SK-N-SH (cell line): ENCODE measurements around the gene ADD3. TPM values are rescaled to one million over a fixed set of nuclear protein-coding genes. Genes with fewer than 3 reads are reported as not detected.

Source experiments
- CTCF ChIA-PET: fragments of 300-600, 350-600 bp; formaldehyde crosslinking; extraction: SDS; loops from one replicate; lab custom pipeline; 2021; lab: Yijun Ruan, JAX
- POLR2A ChIA-PET: fragments of 350-600 bp; sonication (Branson Sonifier 250); formaldehyde crosslinking; extraction: SDS; loops from one replicate; lab custom pipeline; 2020; ENCODE audit warnings: antibody characterized with exemption, inconsistent platforms; lab: Yijun Ruan, JAX
- DNase-seq: peaks from one replicate; pipeline ENCODE4 v3.0.0; 2012
- H2AFZ ChIP-seq: fragments of 200-600 bp; sonication (generic); 2 replicates; pipeline ENCODE4 v1.8.1; 2016; ENCODE audit warnings: antibody characterized with exemption, mild to moderate bottlenecking, low read depth
- H3F3A ChIP-seq: fragments of 200-600 bp; sonication (generic); replicated peaks from 2 replicates; pipeline ENCODE3; 2016; ENCODE audit warnings: antibody characterized with exemption, mild to moderate bottlenecking; ENCODE audit not compliant: insufficient read depth
- H3K27ac ChIP-seq, 2 experiments: fragments of 200-500 bp in 1 of 2; fragments of 200-600 bp in 1 of 2; sonication (Bioruptor generic) in 1 of 2; sonication (generic), shearing (Covaris generic) in 1 of 2; 2 replicates each; pipeline versions ENCODE4 v1.5.1 to v1.6.1; 2014 to 2016; ENCODE audit warnings: low read depth in 2 of 2, inconsistent platforms in 1 of 2, low read length in 1 of 2, mild to moderate bottlenecking in 1 of 2, mixed read lengths in 1 of 2
- H3K27me3 ChIP-seq: fragments of 200-600 bp; sonication (generic), shearing (Covaris generic); 2 replicates; pipeline ENCODE4 v1.6.1; 2016; ENCODE audit warnings: mixed run types; ENCODE audit not compliant: insufficient read depth
- H3K36me3 ChIP-seq, 2 experiments: fragments of 200-500 bp in 1 of 2; fragments of 200-600 bp in 1 of 2; sonication (Bioruptor generic) in 1 of 2; sonication (generic) in 1 of 2; replicated peaks in 1 of 2; 2 replicates each; pipeline versions ENCODE3 to v1.5.1; 2014 to 2016; ENCODE audit warnings: low read length in 1 of 2, mild to moderate bottlenecking in 1 of 2; ENCODE audit not compliant: insufficient read depth in 2 of 2, control insufficient read depth in 1 of 2
- H3K4me1 ChIP-seq, 2 experiments: fragments of 200-500 bp in 1 of 2; fragments of 200-600 bp in 1 of 2; sonication (Bioruptor generic) in 1 of 2; sonication (generic), shearing (Covaris generic) in 1 of 2; 2 replicates each; pipeline versions ENCODE4 v1.5.1 to v1.6.1; 2014 to 2016; ENCODE audit warnings: low read depth in 1 of 2, low read length in 1 of 2, mixed run types in 1 of 2; ENCODE audit not compliant: insufficient read depth in 2 of 2, control insufficient read depth in 1 of 2
- H3K4me2 ChIP-seq: fragments of 200-600 bp; sonication (generic), shearing (Covaris generic); 2 replicates; pipeline ENCODE4 v1.6.1; 2017; ENCODE audit warnings: mixed run types
- H3K4me3 ChIP-seq, 2 experiments: fragments of 200-500 bp in 1 of 2; fragments of 200-600 bp in 1 of 2; sonication (Bioruptor generic) in 1 of 2; sonication (generic), shearing (Covaris generic) in 1 of 2; 2 replicates each; pipeline versions ENCODE4 v1.5.1 to v1.8.1; 2014 to 2016; ENCODE audit warnings: low read depth in 2 of 2, inconsistent platforms in 1 of 2, low read length in 1 of 2, mild to moderate bottlenecking in 1 of 2, mixed read lengths in 1 of 2, moderate library complexity in 1 of 2
- H3K79me2 ChIP-seq: fragments of 200-600 bp; sonication (generic); 2 replicates; pipeline ENCODE4 v1.8.1; 2017; ENCODE audit warnings: mild to moderate bottlenecking; ENCODE audit not compliant: insufficient read depth
- H3K9ac ChIP-seq: fragments of 200-600 bp; sonication (generic); 2 replicates; pipeline ENCODE4 v1.6.1; 2017; ENCODE audit warnings: mixed run types
- H3K9me2 ChIP-seq: fragments of 200-600 bp; sonication (generic); 2 replicates; pipeline ENCODE4 v1.6.1; 2017; ENCODE audit warnings: mixed run types
- H3K9me3 ChIP-seq: fragments of 200-600 bp; sonication (generic); 2 replicates; pipeline ENCODE4 v1.6.1; 2017; ENCODE audit warnings: mixed run types, mild to moderate bottlenecking, moderate library complexity
- H4K20me1 ChIP-seq: fragments of 200-600 bp; sonication (generic); 2 replicates; pipeline ENCODE4 v1.6.1; 2017; ENCODE audit warnings: mild to moderate bottlenecking, mixed run types; ENCODE audit not compliant: insufficient read depth
- ELF1 ChIP-seq: IDR thresholded peaks from 2 replicates; pipeline ENCODE4 v1.4.0; 2012
- EP300 ChIP-seq, 2 experiments: IDR thresholded peaks; 2 replicates each; pipeline versions ENCODE4 v1.4.0 to v1.6.1; 2012; ENCODE audit warnings: borderline replicate concordance in 1 of 2, low read depth in 1 of 2, low read length in 1 of 2
- EZH2phosphoT487 ChIP-seq: fragments of 200-600 bp; sonication (generic); IDR thresholded peaks from 2 replicates; pipeline ENCODE4 v1.6.1; 2017; ENCODE audit warnings: low read depth, mixed run types, mild to moderate bottlenecking, antibody characterized with exemption, moderate library complexity, borderline replicate concordance
- FOSL2 ChIP-seq: IDR thresholded peaks from 2 replicates; pipeline ENCODE4 v1.4.0; 2012; ENCODE audit warnings: low read depth, mild to moderate bottlenecking, moderate library complexity, borderline replicate concordance
- FOXJ3 ChIP-seq: sonication (generic); formaldehyde crosslinking; IDR thresholded peaks from 2 replicates; pipeline ENCODE4 v1.5.1; 2020; ENCODE audit warnings: mild to moderate bottlenecking, missing genetic modification reagents
- GATA2 ChIP-seq: sonication (generic); formaldehyde crosslinking; IDR thresholded peaks from 2 replicates; pipeline ENCODE4 v1.5.0; 2020; ENCODE audit warnings: mild to moderate bottlenecking, missing genetic modification reagents
- MXI1 ChIP-seq: IDR thresholded peaks from 2 replicates; pipeline ENCODE4 v1.6.1; 2012; ENCODE audit warnings: mild to moderate bottlenecking, low read depth, low read length, improper control_type of control experiment
- NFIC ChIP-seq: IDR thresholded peaks from 2 replicates; pipeline ENCODE4 v1.4.0; 2012; ENCODE audit warnings: borderline replicate concordance
- NRF1 ChIP-seq: IDR thresholded peaks from 2 replicates; pipeline ENCODE4 v1.6.1; 2012; ENCODE audit warnings: low read depth, mild to moderate bottlenecking, low read length
- POLR2AphosphoS5 ChIP-seq: IDR thresholded peaks from 2 replicates; pipeline ENCODE4 v1.6.1; 2012; ENCODE audit warnings: low read depth, low read length
- RAD21 ChIP-seq: IDR thresholded peaks from 2 replicates; pipeline ENCODE4 v1.6.1; 2012; ENCODE audit warnings: mild to moderate bottlenecking, low read length
- RCOR1 ChIP-seq: fragments of 150-350 bp; IDR thresholded peaks from 2 replicates; pipeline ENCODE4 v1.6.1; 2017; ENCODE audit warnings: antibody characterized with exemption, low read length
- RFX5 ChIP-seq: IDR thresholded peaks from 2 replicates; pipeline ENCODE4 v1.6.1; 2012; ENCODE audit warnings: mild to moderate bottlenecking, improper control_type of control experiment, low read length
- RXRA ChIP-seq: IDR thresholded peaks from 2 replicates; pipeline ENCODE4 v1.4.0; 2012; ENCODE audit warnings: low read depth, mild to moderate bottlenecking, borderline replicate concordance
- SMC3 ChIP-seq: IDR thresholded peaks from 2 replicates; pipeline ENCODE4 v1.6.1; 2012; ENCODE audit warnings: low read depth, low read length, improper control_type of control experiment
- TEAD4 ChIP-seq: IDR thresholded peaks from 2 replicates; pipeline ENCODE4 v1.4.0; 2012; ENCODE audit warnings: mild to moderate bottlenecking, borderline replicate concordance; ENCODE audit not compliant: insufficient read depth
- WGBS: methylation state at CpG from one replicate; pipeline ENCODE4 v1.1.6; 2017; ENCODE audit warnings: low lambda C conversion rate; 5-methylcytosine and 5-hydroxymethylcytosine counted together
- polyA plus RNA-seq, 3 experiments: library from polyadenylated mRNA; depleted of rRNA; stranded (reverse); fragments of >200 nt; gene quantifications; 2 replicates each; pipeline ENCODE4 v1.2.3, GENCODE V29; 2012
- TF ChIP-seq, protein P1 (sequence below): fragments of 150-350 bp; IDR thresholded peaks from 2 replicates; pipeline ENCODE4 v1.6.1; 2017; ENCODE audit warnings: antibody characterized with exemption, low read length, low read depth, borderline replicate concordance
- TF ChIP-seq, protein P2 (sequence below): IDR thresholded peaks from 2 replicates; pipeline ENCODE4 v1.4.0; 2012; ENCODE audit warnings: low read depth

ADD3 gene
- polyA plus RNA-seq, 1 of the 3 experiments (the other 2 are of a cell fraction) = 27.6 TPM

DNA sequence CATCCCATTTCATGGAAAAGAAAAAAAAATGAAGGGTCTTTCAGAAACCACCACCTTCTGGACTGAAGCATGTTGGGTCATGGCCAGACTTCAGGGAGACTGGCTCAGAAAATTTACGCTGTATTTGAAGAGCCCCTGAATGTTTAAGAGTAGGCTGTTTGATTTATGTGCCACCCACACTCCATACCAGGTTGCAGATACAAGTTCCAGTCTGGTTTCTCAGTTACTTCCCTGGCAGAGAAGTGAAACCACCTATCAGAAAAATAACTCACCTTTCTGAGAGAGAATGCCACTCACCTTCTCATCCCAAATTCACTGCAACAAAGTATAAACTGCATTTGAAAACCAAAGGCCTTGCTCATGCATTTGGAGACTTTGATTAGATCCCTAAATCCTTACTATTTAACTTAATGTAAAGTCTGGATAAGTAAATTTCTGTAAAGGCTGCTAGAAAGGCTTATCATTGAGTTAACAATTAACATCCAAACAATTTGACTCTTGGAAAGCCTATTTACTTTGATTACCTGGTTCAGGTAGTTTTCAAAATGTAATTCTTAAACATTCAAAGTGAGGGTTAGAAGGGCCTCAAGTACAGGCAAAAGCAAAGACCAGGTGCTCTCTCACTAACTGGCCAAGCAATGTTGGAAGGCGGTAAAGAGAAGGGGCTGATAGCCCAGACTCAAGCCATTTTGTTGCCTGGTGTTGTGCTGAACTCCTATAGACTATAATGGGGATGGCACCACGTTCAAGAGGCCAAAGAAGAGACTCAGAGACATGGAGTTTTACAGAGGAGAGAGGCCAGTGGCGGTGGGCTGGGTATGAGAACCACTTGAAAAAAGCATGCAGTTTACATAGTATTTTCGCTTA lies 12.8 kb upstream of the ADD3 start:
- no peak overlapping the region for H2AFZ ChIP-seq
- no peaks in the 10 kb centered on the region for H3K9me2 ChIP-seq
- 92% methylated on average over 5 of the region's 5 CpGs for WGBS
- H3K27ac ChIP-seq = no peak overlapping the region
- H3K36me3 ChIP-seq = no peaks in the 10 kb centered on the region
- no peak overlapping the region for H3K9ac ChIP-seq
- H3K4me2 ChIP-seq = no peak overlapping the region
- ChIA-PET CTCF (no interaction called here), POLR2A (no interaction called here)
- H3K9me3 ChIP-seq = no peaks in the 10 kb centered on the region
- H3F3A ChIP-seq = no peaks in the 10 kb centered on the region
- H4K20me1 ChIP-seq = no peaks in the 10 kb centered on the region
- H3K79me2 ChIP-seq = no peaks in the 10 kb centered on the region
- peaks cover 0 to 16% of the 10 kb centered on the region in 2 experiments; a peak in 2 of 4 replicates for H3K4me1 ChIP-seq
- no peak overlapping the region for H3K4me3 ChIP-seq
- no peak for TF ChIP-seq FOXJ3 (CRISPR knock-in tag)
- no peak for TF ChIP-seq RCOR1
- TF ChIP-seq RXRA = no peak
- TF ChIP-seq EZH2phosphoT487 = no peak
- TF ChIP-seq NFIC = no peak
- no peak for TF ChIP-seq FOSL2
- TF ChIP-seq, protein P1, sequence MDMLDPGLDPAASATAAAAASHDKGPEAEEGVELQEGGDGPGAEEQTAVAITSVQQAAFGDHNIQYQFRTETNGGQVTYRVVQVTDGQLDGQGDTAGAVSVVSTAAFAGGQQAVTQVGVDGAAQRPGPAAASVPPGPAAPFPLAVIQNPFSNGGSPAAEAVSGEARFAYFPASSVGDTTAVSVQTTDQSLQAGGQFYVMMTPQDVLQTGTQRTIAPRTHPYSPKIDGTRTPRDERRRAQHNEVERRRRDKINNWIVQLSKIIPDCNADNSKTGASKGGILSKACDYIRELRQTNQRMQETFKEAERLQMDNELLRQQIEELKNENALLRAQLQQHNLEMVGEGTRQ = no peak
- TF ChIP-seq SMC3 = no peak
- DNase-seq = no peak
- H3K27me3 ChIP-seq = no peaks in the 10 kb centered on the region

DNA sequence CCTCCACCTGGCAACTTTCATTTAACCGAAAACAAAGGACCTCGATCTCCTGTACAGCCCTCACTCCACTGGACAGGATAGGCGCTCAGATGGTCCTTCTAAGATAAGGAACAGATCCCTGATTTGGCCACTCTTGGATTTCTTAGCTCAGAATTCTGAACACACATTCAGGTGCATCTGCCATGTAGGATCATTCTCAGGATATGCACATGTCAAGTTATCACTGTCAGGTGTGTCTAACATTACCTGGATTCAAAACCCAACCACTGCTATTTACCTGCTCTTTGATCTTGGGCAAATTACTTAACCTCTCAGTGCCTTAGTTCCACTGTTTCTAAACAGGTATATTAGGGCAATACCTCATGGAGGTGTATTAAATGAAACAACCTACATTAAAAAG lies 12.2 kb upstream of the ADD3 start:
- no peak overlapping the region for H3K4me3 ChIP-seq
- H3K4me2 ChIP-seq = no peak overlapping the region
- H4K20me1 ChIP-seq = no peaks in the 10 kb centered on the region
- POLR2A ChIA-PET = no interaction called here
- H2AFZ ChIP-seq = no peak overlapping the region
- H3K9me2 ChIP-seq = no peaks in the 10 kb centered on the region
- no peaks in the 10 kb centered on the region for H3K79me2 ChIP-seq
- H3K27ac ChIP-seq = no peak overlapping the region
- no peaks in the 10 kb centered on the region for H3K36me3 ChIP-seq
- WGBS = 93% methylated on average over 3 of the region's 3 CpGs
- TF ChIP-seq ELF1 = no peak
- TF ChIP-seq RFX5 = no peak
- TF ChIP-seq EP300 (IDR thresholded peaks at IDR 0.05; ENCODE audit: borderline replicate concordance in 1 of 2, low read depth in 1 of 2, low read length in 1 of 2) = no peak
- no peak for TF ChIP-seq MXI1
- no peak for TF ChIP-seq POLR2AphosphoS5
- no peak for TF ChIP-seq NRF1
- TF ChIP-seq TEAD4 = no peak
- TF ChIP-seq RAD21 = no peak
- TF ChIP-seq GATA2 = no peak
- TF ChIP-seq FOSL2 = no peak
- TF ChIP-seq, protein P2, sequence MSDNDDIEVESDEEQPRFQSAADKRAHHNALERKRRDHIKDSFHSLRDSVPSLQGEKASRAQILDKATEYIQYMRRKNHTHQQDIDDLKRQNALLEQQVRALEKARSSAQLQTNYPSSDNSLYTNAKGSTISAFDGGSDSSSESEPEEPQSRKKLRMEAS = no peak
- H3F3A ChIP-seq = no peaks in the 10 kb centered on the region
- H3K27me3 ChIP-seq = no peaks in the 10 kb centered on the region
- CTCF ChIA-PET = no interaction called here
- DNase-seq = no peak
- H3K9me3 ChIP-seq = no peaks in the 10 kb centered on the region
- peaks cover 0 to 16% of the 10 kb centered on the region in 2 experiments; a peak in 2 of 4 replicates for H3K4me1 ChIP-seq
- H3K9ac ChIP-seq = no peak overlapping the region
